ENCODE results near the gene HSD17B7. TPM values are rescaled to one million over a fixed set of nuclear protein-coding genes. Genes with fewer than 3 reads are reported as not detected.
"Not testable (repeated sequence)": the region's sequence is repeated elsewhere in the genome, so short reads cannot be mapped to it uniquely, and the experiment has no call there.

The HSD17B7 gene
- total and polyA plus RNA-seq, 2 of the 13 experiments (the other 11 are each of a cell fraction or from before 2014, with no cell fraction given) = 43.9 to 84.9 TPM

DNA sequence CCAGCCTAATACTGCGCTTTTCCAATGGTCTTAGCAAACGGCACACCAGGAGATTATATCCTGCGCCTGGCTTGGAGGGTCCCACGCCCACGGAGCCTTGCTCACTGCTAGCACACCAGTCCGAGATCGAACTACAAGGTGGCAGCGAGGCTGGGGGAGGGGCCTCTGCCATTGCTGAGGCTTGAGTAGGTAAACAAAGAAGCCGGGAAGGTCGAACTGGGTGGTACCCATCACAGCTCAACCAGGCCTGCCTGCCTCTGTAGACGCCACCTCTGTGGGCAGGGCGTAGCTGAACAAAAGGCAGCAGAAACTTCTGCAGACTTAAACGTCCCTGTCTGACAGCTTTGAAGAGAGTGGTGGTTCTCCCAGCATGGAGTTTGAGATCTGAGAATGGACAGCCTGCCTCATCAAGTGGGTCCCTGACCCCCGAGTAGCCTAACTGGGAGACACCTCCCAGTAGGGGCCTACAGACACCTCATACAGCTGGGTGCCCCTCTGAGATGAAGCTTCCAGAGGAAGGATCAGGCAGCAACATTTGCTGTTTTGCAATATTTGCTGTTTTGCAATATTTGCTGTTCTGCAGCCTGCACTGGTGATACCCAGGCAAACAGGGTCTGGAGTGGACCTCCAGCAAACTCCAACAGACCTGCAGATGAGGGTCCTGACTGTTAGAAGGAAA lies 44.1 kb upstream of the HSD17B7 start (continued):
- TF ChIP-seq, protein P1, sequence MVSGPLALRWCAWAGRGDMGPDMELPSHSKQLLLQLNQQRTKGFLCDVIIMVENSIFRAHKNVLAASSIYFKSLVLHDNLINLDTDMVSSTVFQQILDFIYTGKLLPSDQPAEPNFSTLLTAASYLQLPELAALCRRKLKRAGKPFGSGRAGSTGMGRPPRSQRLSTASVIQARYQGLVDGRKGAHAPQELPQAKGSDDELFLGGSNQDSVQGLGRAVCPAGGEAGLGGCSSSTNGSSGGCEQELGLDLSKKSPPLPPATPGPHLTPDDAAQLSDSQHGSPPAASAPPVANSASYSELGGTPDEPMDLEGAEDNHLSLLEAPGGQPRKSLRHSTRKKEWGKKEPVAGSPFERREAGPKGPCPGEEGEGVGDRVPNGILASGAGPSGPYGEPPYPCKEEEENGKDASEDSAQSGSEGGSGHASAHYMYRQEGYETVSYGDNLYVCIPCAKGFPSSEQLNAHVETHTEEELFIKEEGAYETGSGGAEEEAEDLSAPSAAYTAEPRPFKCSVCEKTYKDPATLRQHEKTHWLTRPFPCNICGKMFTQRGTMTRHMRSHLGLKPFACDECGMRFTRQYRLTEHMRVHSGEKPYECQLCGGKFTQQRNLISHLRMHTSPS (CRISPR knock-in tag; IDR thresholded peaks at IDR 0.05; ENCODE audit: low read depth) = peak; percentile 56
- TF ChIP-seq FOXA1 (IDR thresholded peaks at IDR 0.05) = not testable (repeated sequence)
- TF ChIP-seq FOXA1 (CRISPR knock-in tag; IDR thresholded peaks at IDR 0.05) = peak; percentile 95
- peak; percentile 84; the same call in 1 of the 2 replicates for TF ChIP-seq ZNF746 (CRISPR knock-in tag; IDR thresholded peaks at IDR 0.05)
- TF ChIP-seq, protein P2, sequence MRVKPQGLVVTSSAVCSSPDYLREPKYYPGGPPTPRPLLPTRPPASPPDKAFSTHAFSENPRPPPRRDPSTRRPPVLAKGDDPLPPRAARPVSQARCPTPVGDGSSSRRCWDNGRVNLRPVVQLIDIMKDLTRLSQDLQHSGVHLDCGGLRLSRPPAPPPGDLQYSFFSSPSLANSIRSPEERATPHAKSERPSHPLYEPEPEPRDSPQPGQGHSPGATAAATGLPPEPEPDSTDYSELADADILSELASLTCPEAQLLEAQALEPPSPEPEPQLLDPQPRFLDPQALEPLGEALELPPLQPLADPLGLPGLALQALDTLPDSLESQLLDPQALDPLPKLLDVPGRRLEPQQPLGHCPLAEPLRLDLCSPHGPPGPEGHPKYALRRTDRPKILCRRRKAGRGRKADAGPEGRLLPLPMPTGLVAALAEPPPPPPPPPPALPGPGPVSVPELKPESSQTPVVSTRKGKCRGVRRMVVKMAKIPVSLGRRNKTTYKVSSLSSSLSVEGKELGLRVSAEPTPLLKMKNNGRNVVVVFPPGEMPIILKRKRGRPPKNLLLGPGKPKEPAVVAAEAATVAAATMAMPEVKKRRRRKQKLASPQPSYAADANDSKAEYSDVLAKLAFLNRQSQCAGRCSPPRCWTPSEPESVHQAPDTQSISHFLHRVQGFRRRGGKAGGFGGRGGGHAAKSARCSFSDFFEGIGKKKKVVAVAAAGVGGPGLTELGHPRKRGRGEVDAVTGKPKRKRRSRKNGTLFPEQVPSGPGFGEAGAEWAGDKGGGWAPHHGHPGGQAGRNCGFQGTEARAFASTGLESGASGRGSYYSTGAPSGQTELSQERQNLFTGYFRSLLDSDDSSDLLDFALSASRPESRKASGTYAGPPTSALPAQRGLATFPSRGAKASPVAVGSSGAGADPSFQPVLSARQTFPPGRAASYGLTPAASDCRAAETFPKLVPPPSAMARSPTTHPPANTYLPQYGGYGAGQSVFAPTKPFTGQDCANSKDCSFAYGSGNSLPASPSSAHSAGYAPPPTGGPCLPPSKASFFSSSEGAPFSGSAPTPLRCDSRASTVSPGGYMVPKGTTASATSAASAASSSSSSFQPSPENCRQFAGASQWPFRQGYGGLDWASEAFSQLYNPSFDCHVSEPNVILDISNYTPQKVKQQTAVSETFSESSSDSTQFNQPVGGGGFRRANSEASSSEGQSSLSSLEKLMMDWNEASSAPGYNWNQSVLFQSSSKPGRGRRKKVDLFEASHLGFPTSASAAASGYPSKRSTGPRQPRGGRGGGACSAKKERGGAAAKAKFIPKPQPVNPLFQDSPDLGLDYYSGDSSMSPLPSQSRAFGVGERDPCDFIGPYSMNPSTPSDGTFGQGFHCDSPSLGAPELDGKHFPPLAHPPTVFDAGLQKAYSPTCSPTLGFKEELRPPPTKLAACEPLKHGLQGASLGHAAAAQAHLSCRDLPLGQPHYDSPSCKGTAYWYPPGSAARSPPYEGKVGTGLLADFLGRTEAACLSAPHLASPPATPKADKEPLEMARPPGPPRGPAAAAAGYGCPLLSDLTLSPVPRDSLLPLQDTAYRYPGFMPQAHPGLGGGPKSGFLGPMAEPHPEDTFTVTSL (CRISPR knock-in tag; IDR thresholded peaks at IDR 0.05; ENCODE audit: borderline replicate concordance) = peak; percentile 90
- 0 out of 2 replicates have a peak, but pooled peaks have one; percentile 67 for TF ChIP-seq ZFP82 (CRISPR knock-in tag; IDR thresholded peaks at IDR 0.05; ENCODE audit: borderline replicate concordance)
- peak; percentile 94; the same call in 1 of the 2 replicates for TF ChIP-seq ZNF331 (CRISPR knock-in tag; IDR thresholded peaks at IDR 0.05)
- TF ChIP-seq, protein P3, sequence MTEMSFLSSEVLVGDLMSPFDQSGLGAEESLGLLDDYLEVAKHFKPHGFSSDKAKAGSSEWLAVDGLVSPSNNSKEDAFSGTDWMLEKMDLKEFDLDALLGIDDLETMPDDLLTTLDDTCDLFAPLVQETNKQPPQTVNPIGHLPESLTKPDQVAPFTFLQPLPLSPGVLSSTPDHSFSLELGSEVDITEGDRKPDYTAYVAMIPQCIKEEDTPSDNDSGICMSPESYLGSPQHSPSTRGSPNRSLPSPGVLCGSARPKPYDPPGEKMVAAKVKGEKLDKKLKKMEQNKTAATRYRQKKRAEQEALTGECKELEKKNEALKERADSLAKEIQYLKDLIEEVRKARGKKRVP (CRISPR knock-in tag; IDR thresholded peaks at IDR 0.05) = peak in 1 of 2 experiments; percentile 69; a peak in 1 of 4 replicates
- 0 out of 2 replicates have a peak, but pooled peaks have one; percentile 17 for TF ChIP-seq ZNF709 (CRISPR knock-in tag; IDR thresholded peaks at IDR 0.05)
- TF ChIP-seq ZSCAN21 (CRISPR knock-in tag; IDR thresholded peaks at IDR 0.05; ENCODE audit: borderline replicate concordance) = 0 out of 2 replicates have a peak, but pooled peaks have one; percentile 65
- TF ChIP-seq, protein P4, sequence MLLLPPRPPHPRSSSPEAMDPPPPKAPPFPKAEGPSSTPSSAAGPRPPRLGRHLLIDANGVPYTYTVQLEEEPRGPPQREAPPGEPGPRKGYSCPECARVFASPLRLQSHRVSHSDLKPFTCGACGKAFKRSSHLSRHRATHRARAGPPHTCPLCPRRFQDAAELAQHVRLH (CRISPR knock-in tag; IDR thresholded peaks at IDR 0.05; ENCODE audit: borderline replicate concordance, low read depth) = 0 out of 2 replicates have a peak, but pooled peaks have one; percentile 40
- TF ChIP-seq RCOR2 (CRISPR knock-in tag; IDR thresholded peaks at IDR 0.05) = peak; percentile 74
- TF ChIP-seq ZNF891 (CRISPR knock-in tag; IDR thresholded peaks at IDR 0.05) = peak; percentile 30; the same call in 1 of the 2 replicates
- TF ChIP-seq NRL (CRISPR knock-in tag; IDR thresholded peaks at IDR 0.05; ENCODE audit: borderline replicate concordance) = peak; percentile 34; the same call in 1 of the 2 replicates
- peak; percentile 81; the same call in 1 of the 2 replicates for TF ChIP-seq ZNF124 (CRISPR knock-in tag; IDR thresholded peaks at IDR 0.05)
- TF ChIP-seq HIVEP1 (CRISPR knock-in tag; IDR thresholded peaks at IDR 0.05) = peak; percentile 60; the same call in 1 of the 2 replicates
- peak; percentile 82 for TF ChIP-seq RXRB (CRISPR knock-in tag; IDR thresholded peaks at IDR 0.05; ENCODE audit: borderline replicate concordance)
- peak; percentile 52; the same call in 1 of the 2 replicates for TF ChIP-seq ZNF317 (CRISPR knock-in tag; IDR thresholded peaks at IDR 0.05)
- TF ChIP-seq SKI (IDR thresholded peaks at IDR 0.05; ENCODE audit: partially characterized antibody) = peak; percentile 34
